ENCODE measurements around the gene FAM222A.

FAM222A gene

GRCh38 chr12:109739747-109740693 lies 26.4 kb downstream of the FAM222A start:
- DNase-seq: no peak

GRCh38 chr12:109740694-109741245 lies 27.1 kb downstream of the FAM222A start:
- DNase-seq: no peak

- no peak for DNase-seq
Measured at GRCh38 chr12:109741286-109741969, 27.8 kb downstream of the FAM222A start.

- DNase-seq: no peak
Measured at GRCh38 chr12:109741970-109742703, 28.5 kb downstream of the FAM222A start.

- no peak for DNase-seq
Measured at GRCh38 chr12:109743076-109743910, 29.7 kb downstream of the FAM222A start.

GRCh38 chr12:109744026-109744425 lies 30.4 kb downstream of the FAM222A start:
- no peak for DNase-seq

- DNase-seq: no peak
Measured at GRCh38 chr12:109744986-109745942, 31.6 kb downstream of the FAM222A start.

GRCh38 chr12:109752117-109753053 lies 38.8 kb downstream of the FAM222A start:
- DNase-seq: no peak

GRCh38 chr12:109753054-109753401 lies 39.4 kb downstream of the FAM222A start:
- no peak for DNase-seq

- no peak for DNase-seq
Measured at GRCh38 chr12:109753959-109754358, 40.3 kb downstream of the FAM222A start.

- DNase-seq: no peak
Measured at GRCh38 chr12:109756457-109756856, 42.8 kb downstream of the FAM222A start.

- no peak for DNase-seq
Measured at GRCh38 chr12:109757671-109758265, 44.1 kb downstream of the FAM222A start.

- DNase-seq: peak; percentile 33
Measured at GRCh38 chr12:109758426-109759420, 45.1 kb downstream of the FAM222A start.

- no peak for DNase-seq
Measured at GRCh38 chr12:109759595-109759994, 46.0 kb downstream of the FAM222A start.

GRCh38 chr12:109760031-109760929 lies 46.7 kb downstream of the FAM222A start:
- peak; percentile 81 for DNase-seq

GRCh38 chr12:109760930-109761921 lies 47.6 kb downstream of the FAM222A start:
- no peak for DNase-seq

Data from NCI-H2171 treated with DMSO at 0.1 percent for 48 hours (cell line).